Cardiac muscle cell (in vitro differentiated cells and primary cell): ENCODE results near the gene ARHGAP26. TPM values are rescaled to one million over a fixed set of nuclear protein-coding genes. Genes with fewer than 3 reads are reported as not detected.

Source experiments
- DNase-seq, 2 donors: peaks; one replicate each; pipeline versions ENCODE4 v3.0.0 to v3.0.0-alpha.2; 2010 to 2017; ENCODE audit warnings: low read depth in 1 of 2, low spot score in 1 of 2
- H3K27ac ChIP-seq: fragments of 200-600 bp; sonication (generic); 2 replicates; pipeline ENCODE4 v1.5.1; 2016
- H3K27me3 ChIP-seq: fragments of 200-600 bp; sonication (generic); 2 replicates; pipeline ENCODE4 v1.6.0; 2016; ENCODE audit warnings: control low read depth
- H3K36me3 ChIP-seq: fragments of 200-600 bp; sonication (generic); 2 replicates; pipeline ENCODE4 v1.5.1; 2016; ENCODE audit warnings: control low read depth
- H3K4me1 ChIP-seq: fragments of 200-600 bp; sonication (generic); 2 replicates; pipeline ENCODE4 v1.8.1; 2017; ENCODE audit warnings: low read depth, mild to moderate bottlenecking, mixed run types
- H3K4me3 ChIP-seq: fragments of 200-600 bp; sonication (generic); 2 replicates; pipeline ENCODE4 v1.5.1; 2016; ENCODE audit warnings: mild to moderate bottlenecking
- H3K9me3 ChIP-seq: fragments of 200-600 bp; sonication (generic); 2 replicates; pipeline ENCODE4 v1.5.1; 2017; ENCODE audit warnings: low read depth, mild to moderate bottlenecking, control low read depth
- CTCF ChIP-seq: IDR thresholded peaks from 2 replicates; pipeline ENCODE4 v1.5.1; 2012; ENCODE audit warnings: low read depth, mild to moderate bottlenecking, low read length
- polyA plus RNA-seq: library from polyadenylated mRNA; unstranded; fragments of >200 nt; fragmentation: Nextera tagmentation; extraction: Ambion mirVana; gene quantifications from 2 replicates; pipeline ENCODE4 v1.2.1, GENCODE V29; 2016
- total RNA-seq: library from RNA; depleted of rRNA; stranded (reverse); fragments of >200 nt; gene quantifications from 2 replicates; pipeline ENCODE4 v1.2.3, GENCODE V29; 2016

Gene ARHGAP26
- total and polyA plus RNA-seq, 2 experiments from 2014 or later = 12.7 to 16.2 TPM

GRCh38 chr5:142792012-142792864, 22.1 kb downstream of the ARHGAP26 start:
- no peak for TF ChIP-seq CTCF

GRCh38 chr5:142792865-142793232, 22.7 kb downstream of the ARHGAP26 start:
- H3K36me3 ChIP-seq = no peaks in the 10 kb centered on the region
- DNase-seq = no peak
- no peak overlapping the region for H3K4me3 ChIP-seq
- TF ChIP-seq CTCF = no peak
- no peak overlapping the region for H3K27ac ChIP-seq
- peaks cover 21% of the 10 kb centered on the region for H3K4me1 ChIP-seq
- no peaks in the 10 kb centered on the region for H3K9me3 ChIP-seq
- H3K27me3 ChIP-seq = no peaks in the 10 kb centered on the region

More at GRCh38 chr5:142792012-142792864, 22.1 kb downstream of the ARHGAP26 start:
- Histone ChIP-seq H3K27me3 (no peaks in the 10 kb centered on the region), H3K27ac (no peak overlapping the region), H3K4me1 (peaks cover 24% of the 10 kb centered on the region), H3K9me3 (no peaks in the 10 kb centered on the region), H3K4me3 (no peak overlapping the region), H3K36me3 (no peaks in the 10 kb centered on the region)
- DNase-seq = no peak

- no peak for TF ChIP-seq CTCF
- H3K27me3 ChIP-seq = no peaks in the 10 kb centered on the region
- no peak overlapping the region for H3K27ac ChIP-seq
- no peak overlapping the region for H3K4me3 ChIP-seq
- no peaks in the 10 kb centered on the region for H3K36me3 ChIP-seq
- no peak for DNase-seq
- peaks cover 21% of the 10 kb centered on the region for H3K4me1 ChIP-seq
- H3K9me3 ChIP-seq = no peaks in the 10 kb centered on the region
Observed at GRCh38 chr5:142794537-142794936, 24.4 kb downstream of the ARHGAP26 start.

GRCh38 chr5:142795251-142795650, 25.1 kb downstream of the ARHGAP26 start:
- Histone ChIP-seq H3K27ac (no peak overlapping the region), H3K4me3 (no peak overlapping the region), H3K27me3 (no peaks in the 10 kb centered on the region), H3K9me3 (no peaks in the 10 kb centered on the region), H3K4me1 (peaks cover 21% of the 10 kb centered on the region), H3K36me3 (no peaks in the 10 kb centered on the region)
- TF ChIP-seq CTCF = no peak
- no peak for DNase-seq

- TF ChIP-seq CTCF = no peak
- Histone ChIP-seq H3K27me3 (no peaks in the 10 kb centered on the region), H3K4me3 (no peak overlapping the region), H3K9me3 (no peaks in the 10 kb centered on the region), H3K4me1 (peaks cover 23% of the 10 kb centered on the region), H3K36me3 (no peaks in the 10 kb centered on the region), H3K27ac (no peak overlapping the region)
- DNase-seq = no peak
Observed at GRCh38 chr5:142796492-142797109, 26.4 kb downstream of the ARHGAP26 start.
